Glomerular endothelial cell (primary cell): Measurements from ENCODE around the gene NEDD4L. TPM values are rescaled to one million over a fixed set of nuclear protein-coding genes. Genes with fewer than 3 reads are reported as not detected.

Experiments used
- DNase-seq: peaks from one replicate; pipeline ENCODE4 v3.0.0-alpha.2; 2011; ENCODE audit warnings: low read depth, low spot score; ENCODE audit errors: extremely low read depth
- total RNA-seq: library from RNA; depleted of rRNA; stranded (reverse); fragments of >200 nt; gene quantifications from 2 replicates; pipeline ENCODE4 v1.2.3, GENCODE V29; 2015

Gene NEDD4L
- total RNA-seq, 1 donor from 2014 or later: 63.9 TPM

DNA sequence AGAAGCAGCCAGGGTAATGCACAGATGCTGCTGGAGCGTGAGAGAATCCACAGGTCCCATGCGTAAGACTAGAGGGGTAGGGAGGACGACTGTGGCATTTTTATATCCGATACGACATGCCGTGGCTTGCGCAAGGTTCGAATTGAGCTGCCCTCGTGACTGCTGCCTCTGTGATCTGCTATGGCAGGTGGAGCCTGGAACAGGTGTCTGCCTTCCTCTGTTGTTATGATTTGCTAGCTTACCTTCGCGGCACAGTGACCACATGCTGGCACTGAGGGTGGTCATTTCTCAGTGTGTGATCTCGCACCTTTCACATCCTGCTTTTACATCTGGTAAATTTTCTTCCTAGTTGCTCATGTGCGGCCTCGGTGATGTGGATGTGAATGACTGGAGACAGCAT, 344.7 kb downstream of the NEDD4L start:
- no peak for DNase-seq

- no peak for DNase-seq
Measured at GRCh38 chr18:58389745-58390144, 345.7 kb downstream of the NEDD4L start.

- no peak for DNase-seq
Measured at GRCh38 chr18:58390399-58390798, 346.4 kb downstream of the NEDD4L start.

DNA sequence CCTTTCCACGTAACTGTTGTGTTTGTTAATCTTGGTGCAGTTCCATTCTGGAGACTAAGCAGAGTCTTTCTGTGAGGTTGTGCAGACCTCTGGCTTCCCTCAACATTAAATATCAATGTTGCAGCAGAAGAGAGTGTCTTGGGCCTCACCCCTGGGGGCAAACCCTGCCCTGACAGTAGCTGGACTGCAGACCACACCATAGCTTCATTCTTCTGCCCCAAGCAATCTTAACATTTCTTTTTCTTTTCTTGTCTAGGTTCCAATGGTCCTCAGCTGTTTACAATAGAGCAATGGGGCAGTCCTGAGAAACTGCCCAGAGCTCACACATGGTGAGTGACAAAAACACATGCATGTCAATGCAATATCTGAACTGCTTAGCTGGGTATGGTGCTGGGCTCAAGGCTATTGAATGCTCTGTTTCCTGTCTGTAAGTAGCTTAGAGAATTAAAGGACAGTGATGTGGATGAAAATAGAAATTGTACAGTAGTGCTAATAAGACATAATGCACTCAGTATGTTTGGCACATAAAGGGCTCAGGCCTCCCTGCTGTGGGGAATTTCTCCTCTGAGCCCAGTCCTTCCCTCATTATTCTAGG, 347.3 kb downstream of the NEDD4L start:
- no peak for DNase-seq

DNA sequence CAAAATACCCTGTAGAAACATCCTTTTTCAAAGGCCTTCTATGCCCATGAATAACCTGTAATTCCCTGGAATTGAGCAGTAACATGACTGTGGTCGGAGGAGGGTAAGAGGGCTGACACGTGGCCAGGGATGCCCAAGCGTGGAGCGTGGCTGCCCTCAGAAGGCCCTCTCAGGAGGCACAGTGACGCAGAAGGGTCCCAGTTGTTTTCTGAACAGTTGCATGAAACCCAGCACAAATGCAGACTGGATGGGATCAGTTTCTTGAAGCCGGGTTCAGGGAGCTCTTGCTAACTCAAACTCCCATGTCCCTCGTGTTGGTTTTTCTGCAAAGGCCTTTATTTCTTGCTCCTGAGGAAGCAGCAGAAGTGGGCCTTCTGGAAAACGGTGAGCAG, 347.9 kb downstream of the NEDD4L start:
- no peak for DNase-seq

DNA sequence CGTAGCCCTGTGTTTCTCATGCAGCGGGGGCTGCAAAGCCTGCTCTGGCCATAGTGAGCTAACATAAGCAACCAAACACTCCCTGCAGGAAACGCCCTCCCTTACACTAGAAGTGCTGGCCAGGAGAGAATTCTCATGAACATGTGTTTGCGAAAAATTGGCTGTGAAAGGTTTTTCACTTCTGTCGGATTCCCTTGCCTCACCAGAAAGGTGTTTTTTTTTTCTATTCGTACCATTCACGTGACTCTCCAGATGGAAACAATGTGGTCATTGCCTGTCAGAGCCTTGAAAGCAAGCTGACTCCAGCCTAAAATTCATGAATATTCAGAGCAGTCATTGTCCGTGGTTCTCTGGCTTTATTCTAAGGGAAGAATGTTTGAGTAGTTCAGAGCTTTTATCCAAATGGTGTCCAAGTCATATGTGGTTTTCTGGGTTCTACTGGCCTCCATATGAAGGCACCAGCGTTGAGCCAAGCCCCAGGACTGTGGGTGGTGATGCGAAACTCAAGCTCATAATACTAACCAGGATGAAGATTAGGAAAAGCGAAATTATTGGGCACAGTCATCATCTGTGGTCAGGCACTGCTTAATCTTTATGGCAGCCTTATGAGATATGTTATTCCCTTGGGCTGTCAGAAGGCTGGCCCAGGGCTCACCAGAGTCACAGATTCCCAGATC, 348.4 kb downstream of the NEDD4L start:
- DNase-seq: no peak

GRCh38 chr18:58393295-58393694, 349.3 kb downstream of the NEDD4L start:
- no peak for DNase-seq

GRCh38 chr18:58394046-58394445, 350.0 kb downstream of the NEDD4L start:
- DNase-seq: no peak

DNA sequence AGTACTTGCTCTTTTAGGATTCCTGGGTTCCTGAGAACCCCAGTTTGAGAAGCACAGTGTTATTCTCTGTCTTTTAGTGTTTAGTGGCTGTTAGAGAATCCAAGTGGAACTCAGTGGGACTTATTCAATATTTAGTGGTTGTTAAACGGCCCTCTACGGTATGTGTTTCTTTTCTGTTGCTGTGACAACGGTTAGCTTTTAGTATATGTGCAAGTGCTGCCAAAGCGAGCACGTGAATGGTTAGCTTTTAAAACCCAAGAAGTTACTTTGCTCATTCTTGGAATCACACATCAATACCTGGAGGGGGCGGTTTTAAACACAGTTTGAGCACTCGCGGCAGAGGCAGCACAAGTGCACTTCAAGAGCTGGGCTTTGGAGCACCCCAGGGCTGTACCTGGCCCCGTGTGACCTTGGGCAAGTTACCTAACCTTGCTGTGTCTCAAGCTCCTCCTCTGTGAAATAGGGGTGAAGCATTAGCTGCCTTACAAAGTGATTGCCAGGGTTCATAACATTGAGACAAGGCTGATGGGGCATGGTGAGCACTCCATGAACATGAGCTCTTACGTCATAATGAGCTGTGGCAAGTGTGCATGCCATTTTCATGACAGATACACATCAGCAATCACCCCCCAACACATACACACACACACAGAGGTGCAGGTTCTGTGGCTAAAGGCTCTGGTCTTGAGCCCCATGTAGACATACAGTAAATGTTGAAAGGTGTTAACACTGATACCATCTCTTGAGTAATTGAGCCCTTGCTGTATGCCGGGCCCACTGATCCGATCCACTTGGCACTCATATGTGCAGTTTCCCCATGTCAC, 350.8 kb downstream of the NEDD4L start:
- DNase-seq: no peak

DNA sequence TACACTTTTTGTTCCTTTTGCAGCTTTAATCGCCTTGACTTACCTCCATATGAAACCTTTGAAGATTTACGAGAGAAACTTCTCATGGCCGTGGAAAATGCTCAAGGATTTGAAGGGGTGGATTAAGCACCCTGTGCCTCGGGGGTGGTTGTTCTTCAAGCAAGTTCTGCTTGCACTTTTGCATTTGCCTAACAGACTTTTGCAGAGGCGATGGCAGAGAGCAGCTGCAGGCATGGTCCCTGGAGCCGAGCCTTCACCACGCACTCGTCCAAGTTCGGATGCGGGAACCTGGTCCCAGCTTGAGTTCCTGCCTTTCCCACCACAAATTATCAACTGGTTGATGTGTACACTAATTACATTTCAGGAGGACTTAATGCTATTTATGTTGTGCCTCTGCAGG, 352.1 kb downstream of the NEDD4L start:
- no peak for DNase-seq

DNA sequence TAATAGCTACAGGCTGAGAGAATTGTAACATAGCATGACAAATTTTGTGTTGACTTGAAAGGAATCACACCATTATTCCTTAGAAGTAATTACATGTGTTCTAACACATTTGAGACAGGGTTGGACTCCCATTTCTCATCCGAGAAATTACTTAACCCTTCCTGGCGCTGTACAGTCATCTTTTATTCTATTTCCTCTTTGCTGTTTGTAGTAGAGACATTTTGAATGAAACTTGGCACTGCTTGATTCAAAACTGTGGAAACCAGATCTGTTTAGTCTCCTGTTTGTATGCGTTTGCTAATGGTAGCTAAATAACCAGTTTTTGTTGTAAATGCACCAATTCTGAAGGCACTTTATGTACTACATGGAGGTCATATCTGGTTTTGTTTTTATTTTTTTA, 352.9 kb downstream of the NEDD4L start:
- peak; percentile 54 for DNase-seq

GRCh38 chr18:58397385-58398132, 353.5 kb downstream of the NEDD4L start:
- no peak for DNase-seq

- no peak for DNase-seq
Measured at GRCh38 chr18:58398648-58399398, 354.8 kb downstream of the NEDD4L start.

DNA sequence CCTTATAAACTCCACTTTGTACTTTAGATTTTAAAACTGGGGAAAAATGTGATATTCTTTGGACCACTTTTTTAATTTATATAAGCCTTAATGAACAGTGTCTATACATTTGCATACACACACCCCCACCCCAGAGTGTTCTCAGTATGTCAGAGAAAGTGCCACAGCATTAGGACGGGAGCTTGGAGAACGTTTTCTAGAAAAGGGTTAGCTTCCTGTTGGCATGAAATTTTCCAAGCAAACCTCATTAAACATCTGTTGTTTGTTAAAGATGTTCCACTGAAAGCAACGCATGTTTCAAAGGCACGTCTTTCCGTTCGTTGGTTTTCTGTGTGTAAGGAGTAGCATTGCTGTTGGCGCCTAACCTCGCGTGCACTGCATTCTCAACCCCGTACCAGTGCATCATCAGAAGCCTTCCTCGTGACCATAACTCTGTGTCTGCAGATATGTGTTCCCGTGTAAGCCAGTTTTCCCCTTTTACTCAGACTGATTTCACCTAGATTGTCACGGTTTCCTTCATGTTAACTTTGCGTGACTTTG, 356.4 kb downstream of the NEDD4L start:
- DNase-seq: no peak

- DNase-seq: no peak
Measured at GRCh38 chr18:58401191-58401590, 357.2 kb downstream of the NEDD4L start.

DNA sequence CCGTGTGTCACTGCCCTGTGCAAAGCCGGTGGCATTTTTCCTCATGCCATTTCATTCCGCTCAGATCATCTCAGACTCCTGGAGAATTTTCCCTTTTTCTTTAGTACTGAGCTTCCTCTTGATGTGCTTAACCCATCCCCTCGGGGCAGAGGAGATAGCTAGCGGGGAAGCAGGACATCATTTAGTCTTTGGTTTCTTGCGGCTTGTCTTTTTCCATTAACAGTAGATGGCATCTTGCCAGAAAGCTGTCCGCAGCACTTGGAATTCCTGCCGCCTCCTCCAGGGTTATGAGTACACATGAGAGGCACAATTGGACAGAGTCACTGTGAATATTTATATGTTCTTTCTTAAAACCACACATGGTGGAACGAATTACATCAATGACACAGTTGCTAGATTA, 358.2 kb downstream of the NEDD4L start:
- DNase-seq: peak; percentile 34

DNA sequence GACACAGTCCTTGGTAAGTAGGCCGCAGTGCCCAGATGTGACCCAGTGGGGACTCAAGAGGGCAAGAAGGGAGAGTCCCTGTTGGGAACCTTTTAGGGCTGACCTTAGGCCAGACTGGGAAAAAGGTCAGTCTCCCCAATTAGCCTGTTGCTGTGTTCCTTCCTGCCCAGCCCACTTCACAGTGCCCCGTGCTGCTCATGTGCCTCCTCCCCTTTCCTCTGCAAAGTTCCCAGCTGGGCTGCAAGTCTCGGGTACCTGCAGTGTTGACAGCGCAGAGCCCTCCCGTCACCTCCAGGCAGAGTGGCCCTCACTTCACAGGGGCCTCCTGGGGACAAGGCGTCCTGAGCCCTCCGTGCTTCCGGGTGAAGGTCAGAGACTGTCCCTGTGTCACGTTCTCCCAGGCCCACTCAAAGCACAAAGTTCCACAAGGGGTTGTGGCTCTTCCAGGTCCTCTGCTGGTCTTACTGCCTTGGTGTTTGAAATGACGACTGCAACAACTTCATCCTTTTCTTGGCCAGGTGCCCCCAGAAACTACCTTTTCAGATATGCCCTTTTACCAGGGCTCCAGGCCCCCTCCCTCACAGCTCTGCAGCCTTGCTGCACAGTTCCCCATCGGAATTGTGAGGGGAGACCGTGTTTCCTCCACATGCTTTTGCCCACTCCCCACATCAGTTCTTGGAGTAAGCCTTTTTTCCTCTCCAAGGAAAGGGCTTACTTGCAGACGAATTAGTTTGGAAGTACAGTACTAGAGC, 359.1 kb downstream of the NEDD4L start:
- DNase-seq: no peak

GRCh38 chr18:58403799-58404455, 359.9 kb downstream of the NEDD4L start:
- no peak for DNase-seq
